Lung (tissue), 12 donors: ENCODE results near the gene TASP1. TPM values are rescaled to one million over a fixed set of nuclear protein-coding genes. Genes with fewer than 3 reads are reported as not detected.

ENCODE experiments used
- ATAC-seq: fragments of 200-7000 bp; cut with Tn5 transposase; one replicate; pipeline ENCODE4 v1.9.1; 2020; ENCODE audit warnings: moderate number of reproducible peaks; ENCODE audit not compliant: insufficient read depth, low FRiP score
- DNase-seq, 3 donors: peaks; one replicate each; pipeline ENCODE4 v3.0.0-alpha.2; 2013 to 2017
- H3K27ac ChIP-seq, 2 donors: one replicate each; pipeline ENCODE4 v1.5.1; 2013; ENCODE audit warnings: mild to moderate bottlenecking in 2 of 2, moderate library complexity in 2 of 2, control low read depth in 1 of 2, inconsistent platforms in 1 of 2, low read depth in 1 of 2, low read length in 1 of 2
- H3K27me3 ChIP-seq, 3 donors: one replicate each; pipeline ENCODE4 v1.5.1; 2013; ENCODE audit warnings: low read length in 2 of 3; ENCODE audit not compliant: control insufficient read depth in 3 of 3, insufficient read depth in 3 of 3
- H3K36me3 ChIP-seq, 4 donors: one replicate each; pipeline ENCODE4 v1.5.1; 2013; ENCODE audit warnings: low read length in 4 of 4, mild to moderate bottlenecking in 1 of 4, moderate library complexity in 1 of 4; ENCODE audit not compliant: control insufficient read depth in 4 of 4, insufficient read depth in 4 of 4
- H3K4me1 ChIP-seq, 5 donors: one replicate each; pipeline ENCODE4 v1.5.1; 2013; ENCODE audit warnings: low read length in 5 of 5, mild to moderate bottlenecking in 2 of 5, moderate library complexity in 1 of 5; ENCODE audit not compliant: control insufficient read depth in 5 of 5, insufficient read depth in 5 of 5
- H3K4me3 ChIP-seq: one replicate; pipeline ENCODE4 v1.5.1; 2013; ENCODE audit warnings: mild to moderate bottlenecking, control low read depth, moderate library complexity
- H3K9ac ChIP-seq, 2 donors: one replicate each; pipeline ENCODE4 v1.5.1; 2013; ENCODE audit warnings: low read length in 2 of 2, control low read depth in 1 of 2; ENCODE audit not compliant: insufficient read depth in 1 of 2
- H3K9me3 ChIP-seq, 4 donors: one replicate each; pipeline ENCODE4 v1.5.1; 2013; ENCODE audit warnings: low read length in 3 of 4, mild to moderate bottlenecking in 1 of 4, moderate library complexity in 1 of 4; ENCODE audit not compliant: control insufficient read depth in 4 of 4, insufficient read depth in 3 of 4
- WGBS, 2 donors: extraction: QIAGEN DNeasy Blood & Tissue Kit; methylation state at CpG; one replicate each; pipeline ENCODE4 v1.1.7; 2013; 5-methylcytosine and 5-hydroxymethylcytosine counted together
- polyA plus RNA-seq, 2 donors: library from polyadenylated mRNA; stranded (reverse); fragments of 200-250 nt; gene quantifications; one replicate each; pipeline ENCODE4 v1.2.1, GENCODE V29; 2013
- total RNA-seq, 2 donors: library from RNA; depleted of rRNA in 1 of 2; stranded (reverse); fragments of >200 nt in 1 of 2; gene quantifications; one replicate each; pipeline ENCODE4 v1.2.1, GENCODE V29; 2014 to 2021
- TF ChIP-seq, protein P1 (sequence below): IDR thresholded peaks from 2 replicates; pipeline ENCODE4 v1.5.1; 2012; ENCODE audit warnings: mild to moderate bottlenecking; ENCODE audit errors: control extremely low read depth, extremely low read depth
- donor health status: control.
- donor health status: control.
- donor health status: Bipolar disorder and iron deficiency.
- donor health status: healthy.
- donor health status: DM: yes; HTN: yes; CAD: no.

TASP1 gene
- total and polyA plus RNA-seq, 4 donors = 5.0 to 26.5 (median 11.5) TPM

GRCh38 chr20:13419477-13419876 is 219.3 kb downstream of the TASP1 start:
- TF ChIP-seq, protein P1, sequence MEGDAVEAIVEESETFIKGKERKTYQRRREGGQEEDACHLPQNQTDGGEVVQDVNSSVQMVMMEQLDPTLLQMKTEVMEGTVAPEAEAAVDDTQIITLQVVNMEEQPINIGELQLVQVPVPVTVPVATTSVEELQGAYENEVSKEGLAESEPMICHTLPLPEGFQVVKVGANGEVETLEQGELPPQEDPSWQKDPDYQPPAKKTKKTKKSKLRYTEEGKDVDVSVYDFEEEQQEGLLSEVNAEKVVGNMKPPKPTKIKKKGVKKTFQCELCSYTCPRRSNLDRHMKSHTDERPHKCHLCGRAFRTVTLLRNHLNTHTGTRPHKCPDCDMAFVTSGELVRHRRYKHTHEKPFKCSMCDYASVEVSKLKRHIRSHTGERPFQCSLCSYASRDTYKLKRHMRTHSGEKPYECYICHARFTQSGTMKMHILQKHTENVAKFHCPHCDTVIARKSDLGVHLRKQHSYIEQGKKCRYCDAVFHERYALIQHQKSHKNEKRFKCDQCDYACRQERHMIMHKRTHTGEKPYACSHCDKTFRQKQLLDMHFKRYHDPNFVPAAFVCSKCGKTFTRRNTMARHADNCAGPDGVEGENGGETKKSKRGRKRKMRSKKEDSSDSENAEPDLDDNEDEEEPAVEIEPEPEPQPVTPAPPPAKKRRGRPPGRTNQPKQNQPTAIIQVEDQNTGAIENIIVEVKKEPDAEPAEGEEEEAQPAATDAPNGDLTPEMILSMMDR = no peak
- Histone ChIP-seq H3K36me3 (peaks cover 0 to 5% (median 2%) of the 10 kb centered on the region in 4 donors), H3K4me3 (no peak overlapping the region), H3K27me3 (no peaks in the 10 kb centered on the region), H3K9me3 (no peaks in the 10 kb centered on the region), H3K27ac (no peak overlapping the region), H3K9ac (no peak overlapping the region), H3K4me1 (peaks cover 0 to 3% (median 0%) of the 10 kb centered on the region in 5 donors)
- DNase-seq = peak in 1 of 3 donors; percentile 32
- ATAC-seq = no peak
- WGBS, 2 donors = 92 to 93% methylated on average over 3 of the region's 3 CpGs

- no peak overlapping the region for H3K27ac ChIP-seq
- H3K4me3 ChIP-seq = no peak overlapping the region
- TF ChIP-seq, protein P1 = no peak
- peaks cover 0 to 3% (median 0%) of the 10 kb centered on the region in 5 donors for H3K4me1 ChIP-seq
- DNase-seq (no peak), ATAC-seq (no peak)
- H3K9ac ChIP-seq = no peak overlapping the region
- H3K27me3 ChIP-seq = no peaks in the 10 kb centered on the region
- no peaks in the 10 kb centered on the region for H3K9me3 ChIP-seq
- peaks cover 0 to 5% (median 2%) of the 10 kb centered on the region in 4 donors for H3K36me3 ChIP-seq
These were observed 220.2 kb downstream of the TASP1 start for GRCh38 chr20:13418263-13419229.

GRCh38 chr20:13416531-13416930 is 222.2 kb downstream of the TASP1 start:
- TF ChIP-seq, protein P1 = no peak
- H3K4me1 ChIP-seq = peaks cover 0 to 3% (median 0%) of the 10 kb centered on the region in 5 donors
- H3K27ac ChIP-seq = no peak overlapping the region
- ATAC-seq (no peak), DNase-seq (no peak)
- peaks cover 0 to 6% (median 5%) of the 10 kb centered on the region in 4 donors for H3K36me3 ChIP-seq
- 89 to 93% methylated on average over 3 of the region's 3 CpGs for WGBS, 2 donors
- no peak overlapping the region for H3K4me3 ChIP-seq
- H3K9ac ChIP-seq = no peak overlapping the region
- H3K27me3 ChIP-seq = no peaks in the 10 kb centered on the region
- no peaks in the 10 kb centered on the region for H3K9me3 ChIP-seq
